ENCODE data around the gene GAGE12D. TPM values are rescaled to one million over a fixed set of nuclear protein-coding genes. Genes with fewer than 3 reads are reported as not detected.
"Not testable (repeated sequence)": the region's sequence is repeated elsewhere in the genome, so short reads cannot be mapped to it uniquely, and the experiment has no call there.

Gene GAGE12D
- total RNA-seq, 1 donor from 2014 or later: not detected

DNA sequence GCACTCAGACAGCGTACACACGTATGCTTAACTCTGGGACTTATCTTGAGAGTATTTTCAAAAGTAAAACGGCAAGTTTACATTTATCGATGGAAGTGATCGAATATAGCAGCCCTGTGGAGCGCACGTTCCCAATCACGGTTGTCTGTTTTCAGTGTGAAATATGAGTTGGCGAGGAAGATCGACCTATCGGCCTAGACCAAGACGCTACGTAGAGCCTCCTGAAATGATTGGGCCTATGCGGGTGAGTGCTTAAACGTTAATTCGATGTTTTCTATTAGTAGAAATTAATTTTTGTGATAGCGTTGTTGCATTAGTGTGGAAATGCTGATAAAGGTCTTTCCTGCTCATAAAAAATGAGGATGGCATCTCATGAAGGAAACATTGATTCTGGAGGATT lies 49.0 kb downstream of the GAGE12D start:
- H3K9me3 ChIP-seq (ENCODE audit: control insufficient read depth in 3 of 3, low read length in 3 of 3); H3K4me1 ChIP-seq (ENCODE audit: control insufficient read depth in 3 of 3, insufficient read depth in 3 of 3, low read length in 3 of 3); H3K27ac ChIP-seq (ENCODE audit: low read depth, low read length); H3K27me3 ChIP-seq (ENCODE audit: control insufficient read depth in 3 of 3, insufficient read depth in 3 of 3, low read length in 3 of 3); H3K9ac ChIP-seq (ENCODE audit: low read depth in 1 of 3, low read length in 3 of 3); H3K4me3 ChIP-seq (ENCODE audit: low read length in 3 of 3); H3K36me3 ChIP-seq (ENCODE audit: control insufficient read depth in 3 of 3, insufficient read depth in 3 of 3, low read length in 3 of 3): not testable (repeated sequence)

Small RNAs within 50 kb of the gene (small RNA-seq; reads per million reads assigned to genes)
- gene GAGE12B: not detected

Other genes starting within 250 kb of the GAGE12D start
- gene GAGE10, start 238.1 kb upstream of the GAGE12D start, total RNA-seq: not detected
- not detected for gene GAGE12J, start 219.7 kb upstream of the GAGE12D start, total RNA-seq
- gene GAGE13, start 210.2 kb upstream of the GAGE12D start, total RNA-seq: not detected
- not detected for gene GAGE12C, start 9.6 kb upstream of the GAGE12D start, total RNA-seq
- not detected for gene GAGE12E, start 9.6 kb downstream of the GAGE12D start, total RNA-seq
- gene GAGE12F, start 19.1 kb downstream of the GAGE12D start, total RNA-seq: not detected
- not detected for gene GAGE12G, start 28.7 kb downstream of the GAGE12D start, total RNA-seq
- gene GAGE12H, start 38.2 kb downstream of the GAGE12D start, total RNA-seq: not detected
- gene GAGE2A, start 47.8 kb downstream of the GAGE12D start, total RNA-seq: not detected
- gene GAGE1, start 57.3 kb downstream of the GAGE12D start, total RNA-seq: not detected
- gene PAGE1, start 154.3 kb downstream of the GAGE12D start, total RNA-seq: not detected

Data from skeletal muscle tissue (tissue), 5 donors.